NK-92 (cell line): ENCODE data around the gene RAPSN.
"Not testable (repeated sequence)": the region's sequence is repeated elsewhere in the genome, so short reads cannot be mapped to it uniquely, and the experiment has no call there.

Experiments used
- DNase-seq: peaks from one replicate; lab custom pipeline; 2025; ENCODE audit not compliant: unreplicated experiment; lab: John Stamatoyannopoulos, UW

Gene RAPSN

DNA sequence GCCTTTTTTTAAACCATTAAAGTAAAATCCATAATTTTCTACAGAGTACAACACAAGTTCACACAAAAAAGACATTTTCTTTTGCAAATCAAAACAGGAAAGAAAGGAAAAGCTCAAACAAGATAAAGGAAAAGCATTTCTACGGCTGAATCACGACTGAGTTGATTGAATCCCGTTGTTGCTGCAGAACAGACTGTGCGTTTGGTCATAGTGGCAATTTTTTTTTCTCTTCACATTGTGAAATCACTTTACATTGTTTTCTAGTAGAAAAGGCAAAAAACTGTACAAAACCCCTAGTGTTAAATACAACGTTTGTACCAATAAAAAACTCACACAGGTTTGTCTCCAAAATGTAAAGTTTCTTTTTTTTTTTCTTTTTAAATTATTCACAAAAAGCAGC is 17.3 kb upstream of the RAPSN start:
- DNase-seq = no peak

GRCh38 chr11:47464483-47464882 is 15.5 kb upstream of the RAPSN start:
- DNase-seq = no peak

DNA sequence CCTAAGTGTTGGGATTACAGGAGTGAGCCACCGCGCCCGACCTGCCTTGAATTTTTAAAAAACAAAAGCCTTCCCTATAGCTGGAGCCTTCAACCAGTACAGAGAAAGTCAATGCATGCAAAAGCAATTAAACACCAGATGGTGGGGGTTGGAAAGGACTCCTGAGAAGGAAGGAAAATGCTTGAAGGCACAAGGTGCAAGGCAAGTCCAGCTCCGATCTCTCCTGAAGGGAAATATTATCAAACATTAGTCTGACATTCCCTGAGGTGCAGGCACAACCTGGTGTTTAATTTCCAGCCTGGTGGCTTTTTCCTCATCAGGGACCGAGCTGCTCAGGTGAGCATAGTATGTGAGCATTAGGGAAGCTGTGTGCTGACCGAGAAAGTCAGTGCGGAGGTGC is 12.9 kb upstream of the RAPSN start:
- DNase-seq = no peak

- DNase-seq = no peak
Observed at GRCh38 chr11:47460571-47461235, 11.8 kb upstream of the RAPSN start.

GRCh38 chr11:47454258-47454671 is 5.3 kb upstream of the RAPSN start:
- not testable (repeated sequence) for DNase-seq

- no peak for DNase-seq
Observed at GRCh38 chr11:47453365-47453764, 4.4 kb upstream of the RAPSN start.

DNA sequence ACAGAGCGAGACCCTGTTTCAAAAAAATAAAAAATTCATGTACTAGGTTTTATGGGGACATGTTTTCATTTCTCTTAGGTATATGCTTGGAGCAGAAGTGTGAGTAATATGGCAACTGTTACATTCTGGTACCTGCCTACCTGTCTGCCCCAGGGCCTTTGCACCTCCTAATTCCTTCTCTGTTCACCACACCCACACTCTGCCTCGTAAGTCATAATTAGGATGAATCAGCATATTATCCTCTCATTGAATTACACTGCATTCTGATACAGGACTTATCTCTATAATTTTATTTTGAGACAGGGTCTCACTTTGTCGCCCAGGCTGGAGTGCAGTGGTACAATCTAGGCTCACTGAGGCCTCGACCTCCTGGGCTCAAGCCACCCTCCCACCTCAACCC is 3.1 kb upstream of the RAPSN start:
- no peak for DNase-seq

DNA sequence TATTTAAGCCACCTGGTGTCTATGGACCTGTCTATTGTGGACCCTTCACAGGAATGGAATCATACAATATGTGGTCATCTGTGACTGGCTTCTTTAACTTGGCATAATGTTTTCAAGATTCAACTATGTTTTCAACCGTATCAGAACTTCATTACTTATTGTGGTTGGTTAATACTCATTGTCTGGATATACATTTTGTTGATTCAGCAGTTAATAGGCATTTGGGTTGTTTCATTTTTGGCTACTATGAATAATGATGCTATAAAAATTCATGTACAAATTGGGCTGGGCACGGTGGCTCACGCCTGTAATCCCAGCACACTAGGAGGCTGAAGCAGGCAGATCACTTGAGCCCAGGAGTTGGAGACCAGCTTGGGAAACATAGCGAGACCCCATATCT is 2.5 kb upstream of the RAPSN start:
- no peak for DNase-seq

DNA sequence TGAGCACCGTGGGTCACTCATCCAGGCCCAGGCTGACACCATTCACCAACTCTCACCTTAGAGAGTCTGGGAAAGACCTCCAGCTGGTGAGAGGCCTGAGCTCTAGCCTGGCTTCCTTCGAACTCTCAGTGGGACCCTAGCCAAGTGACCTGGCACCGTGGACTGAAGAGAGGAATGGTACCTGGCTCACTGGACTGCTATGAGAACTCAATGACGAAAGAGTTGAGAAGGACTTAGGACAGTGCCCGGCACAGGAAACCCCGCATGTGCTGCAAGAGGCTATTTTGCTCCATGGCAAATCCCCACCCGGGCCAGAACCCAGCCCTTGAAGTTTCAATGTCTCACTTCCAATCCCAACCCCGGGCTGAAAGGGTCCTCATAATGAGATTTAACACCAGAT is 605 bp upstream of the RAPSN start:
- DNase-seq = no peak

GRCh38 chr11:47447906-47448305 is 1.0 kb downstream of the RAPSN start:
- no peak for DNase-seq

- no peak for DNase-seq
Observed at GRCh38 chr11:47446833-47447232, 2.1 kb downstream of the RAPSN start.

- DNase-seq = no peak
Observed at GRCh38 chr11:47445840-47446239, 3.1 kb downstream of the RAPSN start.

GRCh38 chr11:47443817-47444216 is 5.1 kb downstream of the RAPSN start:
- DNase-seq = no peak

GRCh38 chr11:47443028-47443700 is 5.8 kb downstream of the RAPSN start:
- no peak for DNase-seq

- DNase-seq = no peak
Observed at GRCh38 chr11:47442514-47442913, 6.4 kb downstream of the RAPSN start.

GRCh38 chr11:47441421-47441820 is 7.5 kb downstream of the RAPSN start:
- no peak for DNase-seq

- no peak for DNase-seq
Observed at GRCh38 chr11:47440054-47440476, 8.9 kb downstream of the RAPSN start.

DNA sequence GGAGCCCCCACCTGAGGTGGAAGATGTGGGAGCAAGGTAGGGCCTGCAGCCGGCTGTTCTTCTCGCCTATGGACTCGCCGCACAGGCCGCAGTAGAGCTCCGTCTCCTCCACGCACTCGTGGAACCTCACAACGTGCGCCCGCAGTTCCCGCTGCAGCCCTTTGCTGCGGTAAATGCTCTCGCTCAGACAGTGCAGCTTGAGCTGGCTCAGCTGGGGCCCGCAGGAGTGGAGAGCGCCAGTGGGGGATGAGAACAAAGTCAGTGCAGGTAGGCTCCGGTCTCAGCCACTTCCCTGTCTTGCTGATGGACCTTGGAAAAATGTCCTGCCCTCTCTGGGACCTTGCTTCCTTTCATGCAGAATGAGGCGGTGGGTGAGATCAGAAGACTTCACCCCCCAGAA is 10.2 kb downstream of the RAPSN start:
- no peak for DNase-seq

DNA sequence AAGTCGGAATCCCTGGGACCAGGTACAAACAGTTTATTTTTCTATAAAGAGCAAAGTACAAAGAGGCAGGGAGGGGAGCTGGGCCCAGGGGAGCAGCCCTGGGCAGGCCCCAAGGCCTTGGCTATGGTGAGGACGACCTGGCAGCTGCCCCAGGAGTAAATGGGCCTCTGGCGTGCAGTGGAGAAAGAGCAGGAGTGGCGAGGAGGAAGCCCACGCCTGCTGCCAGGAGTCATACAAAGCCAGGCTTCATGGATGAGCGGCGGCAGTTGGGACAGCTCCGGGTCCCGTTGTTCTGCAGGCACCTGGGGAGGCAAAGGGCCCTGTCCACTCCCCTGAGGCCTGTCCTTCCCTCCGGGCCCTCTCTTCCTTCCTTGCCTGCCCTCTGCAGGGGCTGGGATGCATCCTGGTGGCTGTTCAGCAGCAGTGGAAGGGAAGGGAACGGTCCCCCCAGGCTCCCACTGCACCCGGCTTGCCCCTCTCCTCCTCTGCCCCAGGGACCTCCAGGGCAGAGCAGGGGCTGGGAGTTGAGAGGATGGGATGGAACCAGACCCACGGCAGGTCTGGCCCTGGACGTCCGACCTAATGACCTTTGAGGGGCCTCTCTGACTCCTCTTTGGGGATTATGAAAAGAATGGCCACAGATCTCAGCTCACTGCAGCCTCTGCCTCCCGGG is 11.1 kb downstream of the RAPSN start:
- no peak for DNase-seq

DNA sequence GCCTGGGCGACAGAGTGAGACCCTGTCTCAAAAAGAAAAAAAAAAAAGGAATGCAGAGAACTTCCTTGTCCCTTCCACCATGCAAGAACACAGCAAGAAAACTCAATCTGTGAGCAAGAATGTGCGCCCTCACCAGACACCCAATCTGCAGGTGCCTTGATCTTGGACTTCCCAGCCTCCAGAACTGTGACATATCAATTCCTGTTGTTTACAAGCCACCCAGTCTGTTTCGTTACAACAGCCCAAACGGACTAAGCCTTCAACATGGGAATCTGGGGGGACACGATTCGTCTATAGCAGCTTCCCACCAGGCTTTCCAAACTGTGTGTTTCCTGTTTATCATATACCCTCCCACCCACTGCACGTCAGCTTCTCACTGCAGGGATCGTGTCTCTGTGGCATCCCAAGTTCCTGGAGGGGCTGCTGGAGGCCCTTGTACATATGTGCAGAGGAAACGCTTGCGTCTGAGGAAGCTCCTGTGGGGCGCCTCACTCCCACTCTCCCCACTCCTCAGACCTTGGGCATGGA is 11.7 kb downstream of the RAPSN start:
- no peak for DNase-seq

DNA sequence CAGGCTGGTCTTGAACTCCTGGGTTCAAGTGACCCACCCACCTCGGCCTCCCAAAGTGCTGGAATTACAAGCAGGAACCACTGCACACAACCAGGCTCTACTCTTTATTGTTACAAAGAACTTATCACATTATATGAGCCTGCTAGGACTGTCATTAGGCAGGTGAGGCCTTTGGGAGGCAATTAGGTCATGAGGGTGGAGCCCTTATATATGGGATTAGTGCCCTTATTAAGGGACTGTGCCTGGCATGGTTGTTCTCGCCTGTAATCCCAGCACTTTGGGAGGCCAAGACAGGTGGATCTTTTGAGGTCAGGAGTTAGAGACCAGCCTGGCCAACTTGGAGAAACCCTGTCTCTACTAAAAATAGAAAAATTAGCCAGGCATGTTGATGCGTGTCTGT is 12.2 kb downstream of the RAPSN start:
- DNase-seq = no peak

GRCh38 chr11:47435687-47436086 is 13.2 kb downstream of the RAPSN start:
- no peak for DNase-seq
